Activated B cell treated with CpG ODN at 0.5 μM for 24 hours (primary cell): ENCODE data around the gene TRHDE. TPM values are rescaled to one million over a fixed set of nuclear protein-coding genes. Genes with fewer than 3 reads are reported as not detected.

Experiments
- ATAC-seq: fragments of 200-7000 bp; cut with Tn5 transposase; one replicate; pipeline ENCODE4 v1.10.0; 2021; ENCODE audit warnings: low read depth, mild to moderate bottlenecking, moderate library complexity
- CTCF ChIA-PET: fragments of 350-600 bp; sonication (Branson Sonifier 250); formaldehyde crosslinking; loops from one replicate; lab custom pipeline; 2021; ENCODE audit warnings: antibody characterized with exemption; lab: Charles Lee
- POLR2A ChIA-PET: fragments of 350-600 bp; sonication (Branson Sonifier 250); formaldehyde crosslinking; loops from one replicate; lab custom pipeline; 2021; ENCODE audit warnings: antibody characterized with exemption; lab: Charles Lee
- DNase-seq: peaks from one replicate; pipeline ENCODE4 v3.0.0; 2022
- H3K27ac Mint-ChIP-seq: one replicate; pipeline ENCODE4 v1.8.0; 2020; ENCODE audit warnings: mixed read lengths
- H3K27me3 Mint-ChIP-seq: one replicate; pipeline ENCODE4 v1.8.0; 2021; ENCODE audit warnings: mixed read lengths
- H3K36me3 Mint-ChIP-seq: one replicate; pipeline ENCODE4 v1.8.0; 2021; ENCODE audit warnings: low read depth, mixed read lengths
- H3K4me1 Mint-ChIP-seq: one replicate; pipeline ENCODE4 v1.8.0; 2021; ENCODE audit warnings: mixed read lengths
- H3K4me3 Mint-ChIP-seq: one replicate; pipeline ENCODE4 v1.8.0; 2020; ENCODE audit warnings: mild to moderate bottlenecking, mixed read lengths
- H3K9me3 Mint-ChIP-seq: one replicate; pipeline ENCODE4 v1.8.0; 2020; ENCODE audit warnings: mixed read lengths
- intact Hi-C: fragments of 100-400 bp; cut with micrococcal nuclease; formaldehyde crosslinking; loops from one replicate; pipeline ENCODE4 v1.15.1; 2024
- total RNA-seq: library from RNA; stranded (reverse); gene quantifications from 2 replicates; pipeline ENCODE4 v1.2.3, GENCODE V29; 2022
- TF ChIP-seq, protein P1 (sequence below): fragments of 200-600 bp; IDR thresholded peaks from one replicate; pipeline ENCODE4 v1.8.0; 2022; ENCODE audit warnings: antibody characterized with exemption, mild to moderate bottlenecking

Gene TRHDE
- total RNA-seq, 1 donor from 2014 or later = not detected

DNA sequence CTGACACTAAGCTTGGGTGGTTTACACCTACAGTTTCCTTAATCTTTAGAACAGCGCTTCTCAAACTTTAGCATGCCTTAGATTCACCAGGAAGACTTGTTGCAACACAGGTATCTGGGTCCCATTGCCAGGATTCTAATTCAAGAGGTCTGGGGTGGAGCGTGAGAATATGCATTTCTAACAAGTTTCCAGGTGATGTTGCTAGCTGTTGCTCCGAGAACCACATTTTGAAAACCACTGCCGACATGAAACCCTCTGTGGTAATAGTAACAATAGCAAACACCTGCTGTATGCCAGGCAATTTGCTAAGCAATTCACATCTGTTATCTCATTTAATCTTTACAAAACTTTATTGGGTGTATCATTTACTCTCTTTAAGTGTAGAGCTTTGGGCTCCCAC, 58.6 kb downstream of the TRHDE start:
- intact Hi-C loops = no loop called here
- ATAC-seq (no peak), DNase-seq (no peak)
- H3K4me1 Mint-ChIP-seq = no peaks in the 10 kb centered on the region
- no peak overlapping the region for H3K4me3 Mint-ChIP-seq
- TF ChIP-seq, protein P1, sequence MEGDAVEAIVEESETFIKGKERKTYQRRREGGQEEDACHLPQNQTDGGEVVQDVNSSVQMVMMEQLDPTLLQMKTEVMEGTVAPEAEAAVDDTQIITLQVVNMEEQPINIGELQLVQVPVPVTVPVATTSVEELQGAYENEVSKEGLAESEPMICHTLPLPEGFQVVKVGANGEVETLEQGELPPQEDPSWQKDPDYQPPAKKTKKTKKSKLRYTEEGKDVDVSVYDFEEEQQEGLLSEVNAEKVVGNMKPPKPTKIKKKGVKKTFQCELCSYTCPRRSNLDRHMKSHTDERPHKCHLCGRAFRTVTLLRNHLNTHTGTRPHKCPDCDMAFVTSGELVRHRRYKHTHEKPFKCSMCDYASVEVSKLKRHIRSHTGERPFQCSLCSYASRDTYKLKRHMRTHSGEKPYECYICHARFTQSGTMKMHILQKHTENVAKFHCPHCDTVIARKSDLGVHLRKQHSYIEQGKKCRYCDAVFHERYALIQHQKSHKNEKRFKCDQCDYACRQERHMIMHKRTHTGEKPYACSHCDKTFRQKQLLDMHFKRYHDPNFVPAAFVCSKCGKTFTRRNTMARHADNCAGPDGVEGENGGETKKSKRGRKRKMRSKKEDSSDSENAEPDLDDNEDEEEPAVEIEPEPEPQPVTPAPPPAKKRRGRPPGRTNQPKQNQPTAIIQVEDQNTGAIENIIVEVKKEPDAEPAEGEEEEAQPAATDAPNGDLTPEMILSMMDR = no peak
- no peak overlapping the region for H3K27ac Mint-ChIP-seq
- CTCF ChIA-PET = no interaction called here
- no peaks in the 10 kb centered on the region for H3K9me3 Mint-ChIP-seq
- no peaks in the 10 kb centered on the region for H3K27me3 Mint-ChIP-seq
- POLR2A ChIA-PET = no interaction called here
- no peaks in the 10 kb centered on the region for H3K36me3 Mint-ChIP-seq

DNA sequence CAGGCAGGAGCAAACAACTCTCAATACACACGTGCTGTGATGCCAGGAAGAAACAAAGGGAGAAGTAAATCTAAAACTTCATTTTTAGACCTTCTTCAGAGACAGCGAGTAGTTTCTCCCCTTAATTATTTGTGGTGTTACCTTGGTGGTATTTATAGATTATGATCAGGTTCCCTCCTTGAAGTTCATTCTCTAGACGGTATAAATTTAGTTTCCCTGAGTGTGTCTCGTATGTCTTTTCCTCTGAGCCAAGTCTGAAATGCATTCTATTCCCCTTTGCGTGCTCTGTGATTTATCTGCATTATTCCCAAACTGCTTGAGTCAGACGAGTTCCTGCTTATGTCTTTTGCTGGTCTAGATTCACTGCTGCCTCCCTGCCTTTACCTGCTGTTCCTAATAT, 65.2 kb downstream of the TRHDE start:
- ATAC-seq (no peak), DNase-seq (no peak)
- H3K27me3 Mint-ChIP-seq = no peaks in the 10 kb centered on the region
- ChIA-PET CTCF (no interaction called here), POLR2A (no interaction called here)
- H3K36me3 Mint-ChIP-seq = no peaks in the 10 kb centered on the region
- no peaks in the 10 kb centered on the region for H3K4me1 Mint-ChIP-seq
- TF ChIP-seq, protein P1 = no peak
- H3K4me3 Mint-ChIP-seq = no peak overlapping the region
- intact Hi-C loops = no loop called here
- no peaks in the 10 kb centered on the region for H3K9me3 Mint-ChIP-seq
- no peak overlapping the region for H3K27ac Mint-ChIP-seq

DNA sequence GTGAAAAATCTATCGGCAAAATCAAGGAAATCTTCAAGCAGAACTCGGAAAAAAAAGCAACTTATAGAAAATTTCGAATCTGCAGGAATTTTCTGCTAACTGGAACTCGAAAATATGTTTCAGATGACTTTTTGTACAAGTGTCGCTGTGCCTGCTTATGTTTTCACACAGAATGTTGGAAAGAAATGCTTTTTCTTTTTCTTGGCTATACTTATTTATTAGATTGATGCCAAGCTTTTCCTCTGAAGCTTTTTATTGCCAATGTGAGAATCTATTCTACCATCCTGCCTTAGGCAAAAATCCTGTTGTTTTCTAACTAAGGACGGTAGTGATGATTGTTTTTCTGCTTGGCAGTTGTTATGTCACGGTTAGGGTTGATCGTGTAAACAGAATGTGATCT, 65.8 kb downstream of the TRHDE start:
- Mint-ChIP-seq H3K4me1 (no peaks in the 10 kb centered on the region), H3K4me3 (no peak overlapping the region), H3K36me3 (no peaks in the 10 kb centered on the region), H3K27ac (no peak overlapping the region), H3K27me3 (no peaks in the 10 kb centered on the region), H3K9me3 (no peaks in the 10 kb centered on the region)
- TF ChIP-seq, protein P1 = no peak
- ATAC-seq (no peak), DNase-seq (no peak)
- POLR2A ChIA-PET = no interaction called here
- intact Hi-C loops = no loop called here
- CTCF ChIA-PET = interaction anchor here (1.1 kb wide), 1 partner anchor 9 kb away, joined by 4 read pairs; no protein-coding TSS in a partner anchor

DNA sequence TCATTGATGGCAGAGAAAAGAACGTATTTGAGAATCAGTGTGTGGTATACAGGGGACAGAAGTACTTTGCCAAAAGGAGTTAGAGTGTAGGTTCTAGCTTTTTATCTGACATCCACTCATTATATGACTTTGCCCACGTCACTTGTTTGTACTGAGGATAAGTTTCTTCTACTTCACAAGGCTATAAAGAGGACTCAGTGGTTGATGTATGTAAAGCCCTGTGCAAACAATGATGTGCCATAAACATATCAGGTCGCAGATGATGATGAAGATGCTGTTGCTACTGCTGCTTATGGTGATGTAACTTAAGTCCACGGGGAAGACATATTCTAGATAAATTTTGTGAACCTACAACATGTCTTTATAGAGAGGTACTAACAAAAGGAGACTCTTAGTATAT, 66.3 kb downstream of the TRHDE start:
- Mint-ChIP-seq H3K27me3 (no peaks in the 10 kb centered on the region), H3K36me3 (no peaks in the 10 kb centered on the region), H3K4me3 (no peak overlapping the region), H3K27ac (no peak overlapping the region), H3K4me1 (no peaks in the 10 kb centered on the region), H3K9me3 (no peaks in the 10 kb centered on the region)
- DNase-seq (no peak), ATAC-seq (no peak)
- POLR2A ChIA-PET = no interaction called here
- intact Hi-C loops = no loop called here
- CTCF ChIA-PET = interaction anchor here (1.1 kb wide), 1 partner anchor 8 kb away, joined by 4 read pairs; no protein-coding TSS in a partner anchor
- TF ChIP-seq, protein P1 = no peak

GRCh38 chr12:72346363-72346944, 74.3 kb downstream of the TRHDE start:
- ChIA-PET CTCF (interaction anchor here (0.7 to 1.4 kb wide), 2 partner anchors 8 to 25 kb away, joined by 3 to 4 read pairs; no protein-coding TSS in a partner anchor), POLR2A (no interaction called here)
- DNase-seq = no peak
- TF ChIP-seq, protein P1 = no peak
- H3K36me3 Mint-ChIP-seq = no peaks in the 10 kb centered on the region
- H3K27me3 Mint-ChIP-seq = no peaks in the 10 kb centered on the region
- intact Hi-C loops = loop anchor here (5.0 kb wide), 1 partner anchor 564 kb away; no protein-coding TSS in a partner anchor
- H3K4me1 Mint-ChIP-seq = no peaks in the 10 kb centered on the region
- H3K9me3 Mint-ChIP-seq = no peaks in the 10 kb centered on the region
- peak; percentile 40 for ATAC-seq
- no peak overlapping the region for H3K27ac Mint-ChIP-seq
- H3K4me3 Mint-ChIP-seq = no peak overlapping the region
